GM23338 (cell line): Measurements from ENCODE around the gene OAS2. TPM values are rescaled to one million over a fixed set of nuclear protein-coding genes. Genes with fewer than 3 reads are reported as not detected.

Experiments used
- ATAC-seq: fragments of 200-7000 bp; cut with Tn5 transposase; 3 replicates; pipeline ENCODE4 v1.9.1; 2020
- DNase-seq: peaks from one replicate; pipeline ENCODE4 v3.0.0-alpha.2; 2015; ENCODE audit warnings: low spot score
- H2AFZ ChIP-seq: fragments of 200-600 bp; sonication (generic); 2 replicates; pipeline ENCODE4 v1.8.0; 2016; ENCODE audit warnings: antibody characterized with exemption, mild to moderate bottlenecking, moderate library complexity
- H3F3A ChIP-seq: fragments of 200-600 bp; sonication (generic); replicated peaks from 2 replicates; pipeline ENCODE4 v1.8.0; 2017; ENCODE audit warnings: antibody characterized with exemption, mixed run types, low read depth
- H3K27ac ChIP-seq: fragments of 200-600 bp; sonication (generic); 2 replicates; pipeline ENCODE4 v1.6.1; 2016; ENCODE audit warnings: low read depth
- H3K27me3 ChIP-seq: fragments of 200-600 bp; sonication (generic); 2 replicates; pipeline ENCODE4 v1.8.0; 2016; ENCODE audit warnings: mild to moderate bottlenecking, mixed run types, moderate library complexity; ENCODE audit not compliant: insufficient read depth
- H3K36me3 ChIP-seq: fragments of 200-600 bp; sonication (generic); 2 replicates; pipeline ENCODE4 v1.8.0; 2016; ENCODE audit warnings: mild to moderate bottlenecking; ENCODE audit not compliant: insufficient read depth
- H3K4me1 ChIP-seq: fragments of 200-600 bp; sonication (generic); 2 replicates; pipeline ENCODE4 v1.8.0; 2016; ENCODE audit warnings: mild to moderate bottlenecking, moderate library complexity; ENCODE audit not compliant: insufficient read depth
- H3K4me2 ChIP-seq: fragments of 200-600 bp; sonication (generic); 2 replicates; pipeline ENCODE4 v1.7.1; 2017; ENCODE audit warnings: mixed run types
- H3K4me3 ChIP-seq: fragments of 200-600 bp; sonication (generic); 2 replicates; pipeline ENCODE4 v1.6.1; 2016; ENCODE audit warnings: mixed run types
- H3K79me2 ChIP-seq: fragments of 200-600 bp; sonication (generic); replicated peaks from 2 replicates; pipeline ENCODE4 v1.8.0; 2017; ENCODE audit warnings: mild to moderate bottlenecking; ENCODE audit not compliant: insufficient read depth
- H3K9me2 ChIP-seq: fragments of 200-600 bp; sonication (generic); 2 replicates; pipeline ENCODE4 v1.8.0; 2017; ENCODE audit not compliant: insufficient read depth
- H4K20me1 ChIP-seq: fragments of 200-600 bp; sonication (generic); replicated peaks from 2 replicates; pipeline ENCODE4 v1.8.0; 2017; ENCODE audit warnings: mild to moderate bottlenecking; ENCODE audit not compliant: insufficient read depth
- H3K27ac Mint-ChIP-seq: 2 replicates; pipeline ENCODE4 v1.8.0; 2020; ENCODE audit warnings: inconsistent platforms, mild to moderate bottlenecking, moderate library complexity, mixed read lengths
- H3K27me3 Mint-ChIP-seq: 3 replicates; pipeline ENCODE4 v1.8.0; 2022; ENCODE audit warnings: low read depth, mild to moderate bottlenecking, moderate library complexity, mixed read lengths, inconsistent platforms; ENCODE audit not compliant: insufficient read depth, poor library complexity
- H3K36me3 Mint-ChIP-seq: 3 replicates; pipeline ENCODE4 v1.8.0; 2021; ENCODE audit warnings: low read depth, mild to moderate bottlenecking, inconsistent platforms, moderate library complexity, mixed read lengths
- H3K4me1 Mint-ChIP-seq: 3 replicates; pipeline ENCODE4 v1.8.0; 2020; ENCODE audit warnings: mild to moderate bottlenecking, inconsistent platforms, mixed read lengths
- H3K4me3 Mint-ChIP-seq: 3 replicates; pipeline ENCODE4 v1.8.0; 2021; ENCODE audit warnings: moderate library complexity, mild to moderate bottlenecking, inconsistent platforms, mixed read lengths
- H3K9me3 Mint-ChIP-seq: 3 replicates; pipeline ENCODE4 v1.8.0; 2020; ENCODE audit warnings: moderate library complexity, mild to moderate bottlenecking, inconsistent platforms, mixed read lengths
- CREB1 ChIP-seq: fragments of 250-450 bp; sonication (Bioruptor Pico); IDR thresholded peaks from 2 replicates; pipeline ENCODE4 v1.5.0; 2020; ENCODE audit warnings: low read depth, mild to moderate bottlenecking, moderate library complexity
- EZH2 ChIP-seq: fragments of 200-600 bp; sonication (generic); IDR thresholded peaks from one replicate; pipeline ENCODE4 v1.8.0; 2017; ENCODE audit warnings: antibody characterized with exemption, mild to moderate bottlenecking, low read depth; ENCODE audit not compliant: unreplicated experiment
- EZH2phosphoT487 ChIP-seq: fragments of 200-600 bp; sonication (generic); IDR thresholded peaks from one replicate; pipeline ENCODE4 v1.8.1; 2018; ENCODE audit warnings: antibody characterized with exemption; ENCODE audit not compliant: unreplicated experiment
- JUNB ChIP-seq: IDR thresholded peaks from one replicate; pipeline ENCODE4 v1.6.1; 2016; ENCODE audit warnings: antibody characterized with exemption; ENCODE audit not compliant: unreplicated experiment
- NANOG ChIP-seq: IDR thresholded peaks from 2 replicates; pipeline ENCODE4 v1.6.1; 2016; ENCODE audit warnings: antibody characterized with exemption, borderline replicate concordance
- POLR2AphosphoS5 ChIP-seq: IDR thresholded peaks from 2 replicates; pipeline ENCODE4 v1.6.1; 2016; ENCODE audit warnings: antibody characterized with exemption, low read depth
- REST ChIP-seq: IDR thresholded peaks from one replicate; pipeline ENCODE4 v1.6.1; 2018; ENCODE audit warnings: antibody characterized with exemption; ENCODE audit not compliant: unreplicated experiment
- STAT1 ChIP-seq: IDR thresholded peaks from one replicate; pipeline ENCODE4 v1.6.1; 2016; ENCODE audit warnings: antibody characterized with exemption; ENCODE audit not compliant: unreplicated experiment
- ZNF114 ChIP-seq: fragments of 250-450 bp; sonication (Bioruptor Pico); IDR thresholded peaks from 2 replicates; pipeline ENCODE4 v1.5.0; 2020; ENCODE audit warnings: mild to moderate bottlenecking, moderate library complexity
- ZNF331 ChIP-seq: fragments of 250-450 bp; sonication (Bioruptor Pico); IDR thresholded peaks from 2 replicates; pipeline ENCODE4 v1.5.0; 2020; ENCODE audit warnings: low read depth, mild to moderate bottlenecking, moderate library complexity
- polyA plus RNA-seq: library from polyadenylated mRNA; unstranded; fragments of >200 nt; fragmentation: Nextera tagmentation; extraction: Ambion mirVana; gene quantifications from 2 replicates; pipeline ENCODE4 v1.2.1, GENCODE V29; 2016
- total RNA-seq: library from RNA; depleted of rRNA; stranded (reverse); fragments of >200 nt; shearing (Covaris generic); gene quantifications from 2 replicates; pipeline ENCODE4 v1.2.3, GENCODE V29; 2014
- TF ChIP-seq, protein P1 (sequence below): fragments of 250-450 bp; sonication (Bioruptor Pico); IDR thresholded peaks from 2 replicates; pipeline ENCODE4 v1.5.0; 2020; ENCODE audit warnings: mild to moderate bottlenecking, moderate library complexity
- TF ChIP-seq, protein P2 (sequence below), 2 experiments: fragments of 200-600 bp in 1 of 2; sonication (generic) in 1 of 2; conservative IDR thresholded peaks; 2 replicates each; pipeline versions ENCODE4 v1.5.1 to v1.6.1; 2016 to 2017; ENCODE audit warnings: antibody characterized with exemption in 2 of 2, low read depth in 2 of 2, mild to moderate bottlenecking in 2 of 2, moderate library complexity in 1 of 2
- TF ChIP-seq, protein P3 (sequence below): IDR thresholded peaks from 2 replicates; pipeline ENCODE4 v1.6.1; 2016; ENCODE audit warnings: antibody characterized with exemption

The OAS2 gene
- total and polyA plus RNA-seq, 2 experiments from 2014 or later = 0.10 TPM; not detected in 1

DNA sequence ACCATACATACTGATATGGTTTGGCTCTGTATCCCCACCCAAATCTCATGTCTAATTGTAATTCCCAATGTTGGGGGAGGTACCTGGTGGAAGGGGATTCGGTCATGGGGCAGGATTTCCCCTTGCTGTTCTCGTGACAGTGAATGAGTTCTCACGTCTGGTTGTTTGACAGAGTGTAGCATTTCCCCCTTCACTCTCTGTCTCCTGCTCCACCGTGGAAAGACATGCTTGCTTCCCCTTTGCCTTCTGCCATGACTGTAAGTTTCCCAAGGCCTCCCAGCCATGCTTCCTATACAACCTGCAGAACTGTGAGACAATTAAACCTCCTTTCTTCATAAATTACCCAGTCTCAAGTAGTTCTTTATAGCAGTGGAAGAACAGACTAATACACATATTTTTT lies 49.4 kb downstream of the OAS2 start:
- no peaks in the 10 kb centered on the region for H4K20me1 ChIP-seq
- no peaks in the 10 kb centered on the region for H3F3A ChIP-seq
- Mint-ChIP-seq H3K27me3 (peaks cover 4% of the 10 kb centered on the region), H3K36me3 (no peaks in the 10 kb centered on the region), H3K4me3 (no peak overlapping the region), H3K4me1 (peaks cover 4% of the 10 kb centered on the region; the same call in 1 of the 3 replicates), H3K27ac (no peak overlapping the region), H3K9me3 (peaks cover 11% of the 10 kb centered on the region)
- H3K9me2 ChIP-seq = no peaks in the 10 kb centered on the region
- H3K4me1 ChIP-seq = no peaks in the 10 kb centered on the region; the same call in 1 of the 2 replicates
- no peak overlapping the region for H2AFZ ChIP-seq
- ATAC-seq = no peak
- H3K4me2 ChIP-seq = no peak overlapping the region
- TF ChIP-seq, protein P1, sequence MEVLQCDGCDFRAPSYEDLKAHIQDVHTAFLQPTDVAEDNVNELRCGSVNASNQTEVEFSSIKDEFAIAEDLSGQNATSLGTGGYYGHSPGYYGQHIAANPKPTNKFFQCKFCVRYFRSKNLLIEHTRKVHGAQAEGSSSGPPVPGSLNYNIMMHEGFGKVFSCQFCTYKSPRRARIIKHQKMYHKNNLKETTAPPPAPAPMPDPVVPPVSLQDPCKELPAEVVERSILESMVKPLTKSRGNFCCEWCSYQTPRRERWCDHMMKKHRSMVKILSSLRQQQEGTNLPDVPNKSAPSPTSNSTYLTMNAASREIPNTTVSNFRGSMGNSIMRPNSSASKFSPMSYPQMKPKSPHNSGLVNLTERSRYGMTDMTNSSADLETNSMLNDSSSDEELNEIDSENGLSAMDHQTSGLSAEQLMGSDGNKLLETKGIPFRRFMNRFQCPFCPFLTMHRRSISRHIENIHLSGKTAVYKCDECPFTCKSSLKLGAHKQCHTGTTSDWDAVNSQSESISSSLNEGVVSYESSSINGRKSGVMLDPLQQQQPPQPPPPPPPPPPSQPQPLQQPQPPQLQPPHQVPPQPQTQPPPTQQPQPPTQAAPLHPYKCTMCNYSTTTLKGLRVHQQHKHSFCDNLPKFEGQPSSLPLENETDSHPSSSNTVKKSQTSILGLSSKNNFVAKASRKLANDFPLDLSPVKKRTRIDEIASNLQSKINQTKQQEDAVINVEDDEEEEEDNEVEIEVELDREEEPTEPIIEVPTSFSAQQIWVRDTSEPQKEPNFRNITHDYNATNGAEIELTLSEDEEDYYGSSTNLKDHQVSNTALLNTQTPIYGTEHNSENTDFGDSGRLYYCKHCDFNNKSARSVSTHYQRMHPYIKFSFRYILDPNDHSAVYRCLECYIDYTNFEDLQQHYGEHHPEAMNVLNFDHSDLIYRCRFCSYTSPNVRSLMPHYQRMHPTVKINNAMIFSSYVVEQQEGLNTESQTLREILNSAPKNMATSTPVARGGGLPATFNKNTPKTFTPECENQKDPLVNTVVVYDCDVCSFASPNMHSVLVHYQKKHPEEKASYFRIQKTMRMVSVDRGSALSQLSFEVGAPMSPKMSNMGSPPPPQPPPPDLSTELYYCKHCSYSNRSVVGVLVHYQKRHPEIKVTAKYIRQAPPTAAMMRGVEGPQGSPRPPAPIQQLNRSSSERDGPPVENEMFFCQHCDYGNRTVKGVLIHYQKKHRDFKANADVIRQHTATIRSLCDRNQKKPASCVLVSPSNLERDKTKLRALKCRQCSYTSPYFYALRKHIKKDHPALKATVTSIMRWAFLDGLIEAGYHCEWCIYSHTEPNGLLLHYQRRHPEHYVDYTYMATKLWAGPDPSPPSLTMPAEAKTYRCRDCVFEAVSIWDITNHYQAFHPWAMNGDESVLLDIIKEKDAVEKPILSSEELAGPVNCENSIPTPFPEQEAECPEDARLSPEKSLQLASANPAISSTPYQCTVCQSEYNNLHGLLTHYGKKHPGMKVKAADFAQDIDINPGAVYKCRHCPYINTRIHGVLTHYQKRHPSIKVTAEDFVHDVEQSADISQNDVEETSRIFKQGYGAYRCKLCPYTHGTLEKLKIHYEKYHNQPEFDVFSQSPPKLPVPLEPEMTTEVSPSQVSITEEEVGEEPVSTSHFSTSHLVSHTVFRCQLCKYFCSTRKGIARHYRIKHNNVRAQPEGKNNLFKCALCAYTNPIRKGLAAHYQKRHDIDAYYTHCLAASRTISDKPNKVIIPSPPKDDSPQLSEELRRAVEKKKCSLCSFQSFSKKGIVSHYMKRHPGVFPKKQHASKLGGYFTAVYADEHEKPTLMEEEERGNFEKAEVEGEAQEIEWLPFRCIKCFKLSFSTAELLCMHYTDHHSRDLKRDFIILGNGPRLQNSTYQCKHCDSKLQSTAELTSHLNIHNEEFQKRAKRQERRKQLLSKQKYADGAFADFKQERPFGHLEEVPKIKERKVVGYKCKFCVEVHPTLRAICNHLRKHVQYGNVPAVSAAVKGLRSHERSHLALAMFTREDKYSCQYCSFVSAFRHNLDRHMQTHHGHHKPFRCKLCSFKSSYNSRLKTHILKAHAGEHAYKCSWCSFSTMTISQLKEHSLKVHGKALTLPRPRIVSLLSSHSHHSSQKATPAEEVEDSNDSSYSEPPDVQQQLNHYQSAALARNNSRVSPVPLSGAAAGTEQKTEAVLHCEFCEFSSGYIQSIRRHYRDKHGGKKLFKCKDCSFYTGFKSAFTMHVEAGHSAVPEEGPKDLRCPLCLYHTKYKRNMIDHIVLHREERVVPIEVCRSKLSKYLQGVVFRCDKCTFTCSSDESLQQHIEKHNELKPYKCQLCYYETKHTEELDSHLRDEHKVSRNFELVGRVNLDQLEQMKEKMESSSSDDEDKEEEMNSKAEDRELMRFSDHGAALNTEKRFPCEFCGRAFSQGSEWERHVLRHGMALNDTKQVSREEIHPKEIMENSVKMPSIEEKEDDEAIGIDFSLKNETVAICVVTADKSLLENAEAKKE (CRISPR knock-in tag) = no peak
- TF ChIP-seq REST (no peak), EZH2phosphoT487 (no peak), CREB1 (CRISPR knock-in tag) (no peak), ZNF331 (CRISPR knock-in tag) (no peak), POLR2AphosphoS5 (no peak), EZH2 (no peak), JUNB (no peak), STAT1 (no peak), ZNF114 (CRISPR knock-in tag) (no peak), NANOG (no peak)
- TF ChIP-seq, protein P2, sequence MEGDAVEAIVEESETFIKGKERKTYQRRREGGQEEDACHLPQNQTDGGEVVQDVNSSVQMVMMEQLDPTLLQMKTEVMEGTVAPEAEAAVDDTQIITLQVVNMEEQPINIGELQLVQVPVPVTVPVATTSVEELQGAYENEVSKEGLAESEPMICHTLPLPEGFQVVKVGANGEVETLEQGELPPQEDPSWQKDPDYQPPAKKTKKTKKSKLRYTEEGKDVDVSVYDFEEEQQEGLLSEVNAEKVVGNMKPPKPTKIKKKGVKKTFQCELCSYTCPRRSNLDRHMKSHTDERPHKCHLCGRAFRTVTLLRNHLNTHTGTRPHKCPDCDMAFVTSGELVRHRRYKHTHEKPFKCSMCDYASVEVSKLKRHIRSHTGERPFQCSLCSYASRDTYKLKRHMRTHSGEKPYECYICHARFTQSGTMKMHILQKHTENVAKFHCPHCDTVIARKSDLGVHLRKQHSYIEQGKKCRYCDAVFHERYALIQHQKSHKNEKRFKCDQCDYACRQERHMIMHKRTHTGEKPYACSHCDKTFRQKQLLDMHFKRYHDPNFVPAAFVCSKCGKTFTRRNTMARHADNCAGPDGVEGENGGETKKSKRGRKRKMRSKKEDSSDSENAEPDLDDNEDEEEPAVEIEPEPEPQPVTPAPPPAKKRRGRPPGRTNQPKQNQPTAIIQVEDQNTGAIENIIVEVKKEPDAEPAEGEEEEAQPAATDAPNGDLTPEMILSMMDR (conservative IDR thresholded peaks at IDR 0.05; ENCODE audit: low read depth in 2 of 2) = no peak
- TF ChIP-seq, protein P3, sequence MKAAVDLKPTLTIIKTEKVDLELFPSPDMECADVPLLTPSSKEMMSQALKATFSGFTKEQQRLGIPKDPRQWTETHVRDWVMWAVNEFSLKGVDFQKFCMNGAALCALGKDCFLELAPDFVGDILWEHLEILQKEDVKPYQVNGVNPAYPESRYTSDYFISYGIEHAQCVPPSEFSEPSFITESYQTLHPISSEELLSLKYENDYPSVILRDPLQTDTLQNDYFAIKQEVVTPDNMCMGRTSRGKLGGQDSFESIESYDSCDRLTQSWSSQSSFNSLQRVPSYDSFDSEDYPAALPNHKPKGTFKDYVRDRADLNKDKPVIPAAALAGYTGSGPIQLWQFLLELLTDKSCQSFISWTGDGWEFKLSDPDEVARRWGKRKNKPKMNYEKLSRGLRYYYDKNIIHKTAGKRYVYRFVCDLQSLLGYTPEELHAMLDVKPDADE = no peak
- H3K27me3 ChIP-seq = no peaks in the 10 kb centered on the region
- H3K4me3 ChIP-seq = no peak overlapping the region
- no peak overlapping the region for H3K27ac ChIP-seq
- DNase-seq = no peak
- H3K36me3 ChIP-seq = no peaks in the 10 kb centered on the region
- no peaks in the 10 kb centered on the region for H3K79me2 ChIP-seq
